ENCODE results near the gene DCST1.

The DCST1 gene

GRCh38 chr1:155008015-155008941 is 25.3 kb upstream of the DCST1 start:
- Histone ChIP-seq H3K9me3 (ENCODE audit: control insufficient read depth, insufficient read depth, low read length) (no peaks in the 10 kb centered on the region), H3K27me3 (ENCODE audit: control insufficient read depth, insufficient read depth, low read length) (no peaks in the 10 kb centered on the region), H3K4me3 (ENCODE audit: low read length) (no peak overlapping the region), H3K36me3 (ENCODE audit: control insufficient read depth, insufficient read depth, low read length) (no peaks in the 10 kb centered on the region), H3K4me1 (ENCODE audit: control insufficient read depth, insufficient read depth, low read length) (peaks cover 21% of the 10 kb centered on the region), H3K27ac (ENCODE audit: low read length) (no peak overlapping the region)
- WGBS (ENCODE audit: insufficient coverage, insufficient read length) = no CpG with 5 or more reads among the region's 16 CpGs
- no peak for DNase-seq (ENCODE audit: low read depth, low spot score)

DNA sequence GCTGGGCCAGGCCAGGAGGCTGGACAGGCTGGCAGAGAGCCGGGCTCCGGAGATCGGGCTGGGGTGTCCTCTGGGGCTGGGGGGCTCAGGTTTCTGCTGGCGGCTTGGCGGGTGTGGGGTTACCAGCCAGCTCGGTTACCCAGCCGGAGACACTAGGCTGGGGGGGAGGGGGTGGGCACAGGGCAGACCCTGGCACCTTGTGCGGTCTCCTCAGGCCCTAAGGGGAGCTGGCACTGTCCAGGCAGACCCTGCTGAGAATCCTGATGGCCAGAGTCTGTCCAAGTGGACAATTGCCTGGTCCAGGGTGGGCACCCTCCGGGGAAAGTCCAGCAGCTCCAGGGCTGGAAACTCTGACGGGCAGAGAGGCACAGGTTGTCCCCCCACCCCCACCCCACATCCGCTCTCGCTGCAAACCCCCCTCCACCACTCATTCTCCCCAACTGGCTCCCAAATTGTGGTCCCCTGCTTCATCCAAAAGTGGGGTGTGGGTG is 24.4 kb upstream of the DCST1 start:
- Histone ChIP-seq H3K9me3 (ENCODE audit: control insufficient read depth, insufficient read depth, low read length) (no peaks in the 10 kb centered on the region), H3K4me1 (ENCODE audit: control insufficient read depth, insufficient read depth, low read length) (peaks cover 20% of the 10 kb centered on the region), H3K27me3 (ENCODE audit: control insufficient read depth, insufficient read depth, low read length) (no peaks in the 10 kb centered on the region), H3K36me3 (ENCODE audit: control insufficient read depth, insufficient read depth, low read length) (no peaks in the 10 kb centered on the region), H3K27ac (ENCODE audit: low read length) (no peak overlapping the region), H3K4me3 (ENCODE audit: low read length) (no peak overlapping the region)
- DNase-seq (ENCODE audit: low read depth, low spot score) = no peak
- no CpG with 5 or more reads among the region's 12 CpGs for WGBS (ENCODE audit: insufficient coverage, insufficient read length)

- H3K27ac ChIP-seq (ENCODE audit: low read length) = no peak overlapping the region
- H3K27me3 ChIP-seq (ENCODE audit: control insufficient read depth, insufficient read depth, low read length) = no peaks in the 10 kb centered on the region
- peaks cover 2% of the 10 kb centered on the region; the same call in 1 of the 2 replicates for H3K36me3 ChIP-seq (ENCODE audit: control insufficient read depth, insufficient read depth, low read length)
- no peaks in the 10 kb centered on the region for H3K9me3 ChIP-seq (ENCODE audit: control insufficient read depth, insufficient read depth, low read length)
- no peak overlapping the region for H3K4me3 ChIP-seq (ENCODE audit: low read length)
- WGBS (ENCODE audit: insufficient coverage, insufficient read length) = no CpG with 5 or more reads among the region's 5 CpGs
- no peak for DNase-seq (ENCODE audit: low read depth, low spot score)
- peaks cover 17% of the 10 kb centered on the region for H3K4me1 ChIP-seq (ENCODE audit: control insufficient read depth, insufficient read depth, low read length)
These were observed 23.9 kb upstream of the DCST1 start for GRCh38 chr1:155009742-155010141.

DNA sequence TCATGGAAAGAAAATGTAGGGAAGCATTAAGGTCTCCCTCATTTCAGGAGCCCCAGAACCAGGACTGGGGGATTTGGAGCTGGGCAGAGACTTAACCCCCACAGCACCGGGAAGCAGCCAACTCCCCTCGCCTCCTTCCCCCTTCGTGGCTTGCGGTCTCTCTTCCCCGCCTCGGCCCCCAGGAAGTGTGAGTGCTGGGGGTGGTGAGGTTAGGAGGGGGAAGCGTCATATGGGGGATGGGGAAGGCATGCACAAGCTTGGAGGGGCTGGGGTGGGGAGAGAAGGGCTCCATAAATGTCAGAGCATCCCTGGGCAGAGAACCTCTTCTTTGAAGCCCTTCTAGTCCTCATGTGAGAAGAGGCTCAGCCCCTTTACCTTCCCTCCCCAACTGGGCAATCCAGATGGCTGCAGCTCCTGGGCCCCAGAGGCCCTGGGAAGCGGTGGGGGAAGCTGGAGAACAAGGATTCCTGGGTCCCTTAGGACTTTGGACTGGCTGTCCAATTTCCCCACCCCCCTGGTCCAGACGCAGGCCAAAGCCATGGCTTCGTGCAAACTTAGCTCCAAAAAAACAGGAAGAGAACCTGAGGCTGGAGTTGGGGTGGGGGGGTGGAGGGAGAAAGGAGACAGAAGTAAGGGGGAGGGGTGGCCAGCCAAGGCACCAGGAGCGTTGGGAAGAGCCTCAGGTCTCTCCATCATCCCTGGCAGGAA is 23.3 kb upstream of the DCST1 start:
- Histone ChIP-seq H3K4me1 (ENCODE audit: control insufficient read depth, insufficient read depth, low read length) (peaks cover 17% of the 10 kb centered on the region), H3K4me3 (ENCODE audit: low read length) (no peak overlapping the region), H3K36me3 (ENCODE audit: control insufficient read depth, insufficient read depth, low read length) (peaks cover 4% of the 10 kb centered on the region; the same call in 1 of the 2 replicates), H3K9me3 (ENCODE audit: control insufficient read depth, insufficient read depth, low read length) (no peaks in the 10 kb centered on the region), H3K27me3 (ENCODE audit: control insufficient read depth, insufficient read depth, low read length) (no peaks in the 10 kb centered on the region), H3K27ac (ENCODE audit: low read length) (no peak overlapping the region)
- WGBS (ENCODE audit: insufficient coverage, insufficient read length) = no CpG with 5 or more reads among the region's 11 CpGs
- DNase-seq (ENCODE audit: low read depth, low spot score) = no peak

DNA sequence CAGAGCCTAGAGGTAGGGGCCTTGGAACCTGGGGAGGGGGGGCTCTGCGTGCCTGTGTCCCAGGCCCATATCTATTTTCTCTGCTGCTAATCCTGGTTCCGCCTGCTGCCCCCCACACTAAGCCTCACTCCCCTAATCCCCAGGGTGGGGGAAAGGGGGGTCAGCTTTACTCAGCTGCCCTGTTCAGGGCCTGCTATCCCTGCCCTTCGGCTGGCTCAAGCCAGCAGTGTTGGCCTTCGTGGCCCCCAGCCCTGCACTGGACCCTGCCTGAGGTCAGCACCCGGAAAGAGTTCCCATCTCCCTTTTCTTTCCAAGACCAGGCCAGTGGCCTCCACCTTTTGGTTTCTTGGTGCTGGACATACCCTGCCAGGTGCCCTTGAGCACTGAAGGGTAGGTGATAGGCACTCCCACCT is 22.6 kb upstream of the DCST1 start:
- Histone ChIP-seq H3K4me1 (ENCODE audit: control insufficient read depth, insufficient read depth, low read length) (peaks cover 17% of the 10 kb centered on the region), H3K4me3 (ENCODE audit: low read length) (no peak overlapping the region), H3K27me3 (ENCODE audit: control insufficient read depth, insufficient read depth, low read length) (no peaks in the 10 kb centered on the region), H3K27ac (ENCODE audit: low read length) (no peak overlapping the region), H3K36me3 (ENCODE audit: control insufficient read depth, insufficient read depth, low read length) (peaks cover 6% of the 10 kb centered on the region; the same call in 1 of the 2 replicates), H3K9me3 (ENCODE audit: control insufficient read depth, insufficient read depth, low read length) (no peaks in the 10 kb centered on the region)
- DNase-seq (ENCODE audit: low read depth, low spot score) = no peak
- WGBS (ENCODE audit: insufficient coverage, insufficient read length) = no CpG with 5 or more reads among the region's 5 CpGs

- Histone ChIP-seq H3K9me3 (ENCODE audit: control insufficient read depth, insufficient read depth, low read length) (no peaks in the 10 kb centered on the region), H3K27ac (ENCODE audit: low read length) (no peak overlapping the region), H3K36me3 (ENCODE audit: control insufficient read depth, insufficient read depth, low read length) (peaks cover 9% of the 10 kb centered on the region; the same call in 1 of the 2 replicates), H3K27me3 (ENCODE audit: control insufficient read depth, insufficient read depth, low read length) (no peaks in the 10 kb centered on the region), H3K4me3 (ENCODE audit: low read length) (no peak overlapping the region), H3K4me1 (ENCODE audit: control insufficient read depth, insufficient read depth, low read length) (peaks cover 17% of the 10 kb centered on the region)
- WGBS (ENCODE audit: insufficient coverage, insufficient read length) = no CpG with 5 or more reads among the region's 6 CpGs
- DNase-seq (ENCODE audit: low read depth, low spot score) = no peak
These were observed 22.1 kb upstream of the DCST1 start for GRCh38 chr1:155011437-155012025.

DNA sequence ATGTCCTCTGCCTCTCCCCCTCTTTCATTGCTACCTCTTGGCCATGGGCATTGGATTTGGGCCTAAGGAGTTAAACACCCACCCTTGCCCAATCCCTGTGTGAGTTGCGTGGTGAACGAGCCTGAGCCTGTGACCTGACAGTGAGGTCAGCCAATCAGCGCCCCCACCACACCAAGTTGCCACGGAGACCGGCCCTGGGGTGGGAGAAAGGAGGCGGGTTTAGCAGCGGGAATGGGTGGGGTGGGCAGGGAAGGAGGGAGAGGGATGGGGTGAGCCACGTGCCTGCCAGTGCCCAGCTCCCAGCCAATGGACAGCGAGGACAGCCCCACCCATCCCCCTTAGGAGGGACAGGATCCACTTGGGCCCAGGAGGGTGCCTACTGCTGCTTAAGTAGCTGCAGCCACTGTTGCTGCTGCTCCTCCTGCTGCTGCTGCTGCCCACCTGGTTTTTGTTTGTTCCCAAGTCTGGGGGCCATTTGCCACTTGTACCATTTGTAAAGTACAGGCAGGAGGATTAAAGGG is 21.5 kb upstream of the DCST1 start:
- H3K36me3 ChIP-seq (ENCODE audit: control insufficient read depth, insufficient read depth, low read length) = peaks cover 9% of the 10 kb centered on the region; the same call in 1 of the 2 replicates
- H3K9me3 ChIP-seq (ENCODE audit: control insufficient read depth, insufficient read depth, low read length) = no peaks in the 10 kb centered on the region
- peaks cover 17% of the 10 kb centered on the region for H3K4me1 ChIP-seq (ENCODE audit: control insufficient read depth, insufficient read depth, low read length)
- no peak overlapping the region for H3K4me3 ChIP-seq (ENCODE audit: low read length)
- no peaks in the 10 kb centered on the region for H3K27me3 ChIP-seq (ENCODE audit: control insufficient read depth, insufficient read depth, low read length)
- no CpG with 5 or more reads among the region's 9 CpGs for WGBS (ENCODE audit: insufficient coverage, insufficient read length)
- DNase-seq (ENCODE audit: low read depth, low spot score) = peak; percentile 87
- H3K27ac ChIP-seq (ENCODE audit: low read length) = no peak overlapping the region

- WGBS (ENCODE audit: insufficient coverage, insufficient read length) = no CpG with 5 or more reads among the region's 3 CpGs
- no peak overlapping the region for H3K4me3 ChIP-seq (ENCODE audit: low read length)
- no peak for DNase-seq (ENCODE audit: low read depth, low spot score)
- H3K4me1 ChIP-seq (ENCODE audit: control insufficient read depth, insufficient read depth, low read length) = peaks cover 19% of the 10 kb centered on the region
- no peaks in the 10 kb centered on the region for H3K27me3 ChIP-seq (ENCODE audit: control insufficient read depth, insufficient read depth, low read length)
- H3K27ac ChIP-seq (ENCODE audit: low read length) = no peak overlapping the region
- no peaks in the 10 kb centered on the region for H3K9me3 ChIP-seq (ENCODE audit: control insufficient read depth, insufficient read depth, low read length)
- peaks cover 9% of the 10 kb centered on the region; the same call in 1 of the 2 replicates for H3K36me3 ChIP-seq (ENCODE audit: control insufficient read depth, insufficient read depth, low read length)
These were observed 20.6 kb upstream of the DCST1 start for GRCh38 chr1:155012776-155013602.

DNA sequence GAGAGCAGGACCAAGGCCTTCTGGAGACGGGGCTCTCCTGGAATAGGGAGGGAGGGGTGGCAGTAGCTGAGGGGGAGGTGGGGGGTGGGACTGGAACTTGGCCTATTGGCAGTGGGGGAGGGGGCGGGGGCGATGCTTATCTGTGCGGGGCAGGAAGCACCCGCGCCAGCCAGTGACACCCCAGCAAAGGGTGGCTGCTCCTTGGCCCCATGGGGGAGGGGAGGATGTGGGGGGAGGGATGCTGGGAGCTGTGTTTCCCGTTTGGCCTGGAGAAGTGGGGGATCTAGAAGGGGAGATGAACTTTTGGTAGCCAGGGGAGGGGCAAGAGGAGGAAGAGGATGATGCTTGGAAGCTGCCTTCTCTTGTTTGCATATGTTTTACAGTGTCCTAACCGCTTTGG is 20.0 kb upstream of the DCST1 start:
- peaks cover 14% of the 10 kb centered on the region for H3K4me1 ChIP-seq (ENCODE audit: control insufficient read depth, insufficient read depth, low read length)
- H3K9me3 ChIP-seq (ENCODE audit: control insufficient read depth, insufficient read depth, low read length) = no peaks in the 10 kb centered on the region
- DNase-seq (ENCODE audit: low read depth, low spot score) = no peak
- no peaks in the 10 kb centered on the region for H3K27me3 ChIP-seq (ENCODE audit: control insufficient read depth, insufficient read depth, low read length)
- H3K27ac ChIP-seq (ENCODE audit: low read length) = no peak overlapping the region
- peaks cover 9% of the 10 kb centered on the region; the same call in 1 of the 2 replicates for H3K36me3 ChIP-seq (ENCODE audit: control insufficient read depth, insufficient read depth, low read length)
- no peak overlapping the region for H3K4me3 ChIP-seq (ENCODE audit: low read length)
- WGBS (ENCODE audit: insufficient coverage, insufficient read length) = no CpG with 5 or more reads among the region's 8 CpGs

Data from iPS DF 6.9 (cell line).